Transverse colon (tissue), 4 donors: ENCODE measurements around the gene ATP13A5. TPM values are rescaled to one million over a fixed set of nuclear protein-coding genes. Genes with fewer than 3 reads are reported as not detected.

Experiments
- DNase-seq: peaks from one replicate; pipeline ENCODE4 v3.0.0-alpha.2; 2019
- H3K27ac ChIP-seq, 4 donors: fragments of 200-600 bp; sonication (generic); 2 replicates each; pipeline ENCODE4 v1.5.1; 2016 to 2018; ENCODE audit warnings: inconsistent platforms in 4 of 4
- H3K27me3 ChIP-seq: fragments of 200-600 bp; sonication (generic); 2 replicates; pipeline ENCODE4 v1.5.1; 2017; ENCODE audit warnings: inconsistent platforms
- H3K36me3 ChIP-seq, 4 donors: fragments of 200-600 bp; sonication (generic); 2 replicates each; pipeline ENCODE4 v1.5.1; 2017 to 2019; ENCODE audit warnings: inconsistent platforms in 4 of 4
- H3K4me1 ChIP-seq, 4 donors: fragments of 200-600 bp; sonication (generic); 2 replicates each; pipeline ENCODE4 v1.5.1; 2017 to 2020; ENCODE audit warnings: inconsistent platforms in 4 of 4
- H3K4me3 ChIP-seq, 4 donors: fragments of 200-600 bp; sonication (generic); 1 replicate in 1 of 4; 2 replicates in 3 of 4; pipeline versions ENCODE4 v1.5.1 to v1.6.1; 2017 to 2019; ENCODE audit warnings: inconsistent platforms in 4 of 4
- H3K9me3 ChIP-seq, 2 donors: fragments of 200-600 bp; sonication (generic); 2 replicates each; pipeline ENCODE4 v1.5.1; 2017 to 2019; ENCODE audit warnings: inconsistent platforms in 2 of 2
- CTCF ChIP-seq, 5 experiments: fragments of 200-600 bp in 3 of 5; fragments of 450-650 bp in 2 of 5; sonication (generic) in 3 of 5; IDR thresholded peaks; 1 replicate in 2 of 5; 2 replicates in 3 of 5; pipeline ENCODE4 v1.5.1; 2016 to 2017; ENCODE audit warnings: antibody characterized with exemption in 5 of 5, inconsistent platforms in 3 of 5, mild to moderate bottlenecking in 2 of 5, moderate library complexity in 1 of 5
- EP300 ChIP-seq: sonication (generic); formaldehyde crosslinking; IDR thresholded peaks from one replicate; pipeline ENCODE4 v1.6.1; 2017; ENCODE audit warnings: antibody characterized with exemption, low read depth
- POLR2A ChIP-seq: fragments of 450-650 bp; IDR thresholded peaks from one replicate; pipeline ENCODE4 v1.6.1; 2016; ENCODE audit warnings: antibody characterized with exemption, mild to moderate bottlenecking, moderate library complexity
- POLR2AphosphoS5 ChIP-seq, 3 donors: sonication (generic); formaldehyde crosslinking; IDR thresholded peaks; one replicate each; pipeline ENCODE4 v1.6.1; 2016; ENCODE audit warnings: antibody characterized with exemption in 3 of 3
- WGBS, 2 donors: methylation state at CpG; one replicate each; pipeline ENCODE4 v1.1.5; 2018; ENCODE audit warnings: low coverage in 1 of 2; 5-methylcytosine and 5-hydroxymethylcytosine counted together
- in situ Hi-C, 4 donors: fragments of 200-750 bp; cut with MboI; loops; one replicate each; pipeline versions ENCODE4 v1.15.0 to v1.15.1; 2017; ENCODE audit warnings: low sequenced_read_pairs in 3 of 4, low pct_ligation_motif_present in 1 of 4, low pct_unique_long_range_greater_than_20kb in 1 of 4
- intact Hi-C: fragments of 100-400 bp; cut with DNase I; formaldehyde crosslinking; loops from one replicate; pipeline ENCODE4 v1.15.1; 2023; ENCODE audit warnings: low total_unique reads
- total RNA-seq, 4 donors: library from RNA; depleted of rRNA; stranded (reverse); fragments of >200 nt; gene quantifications; one replicate each; pipeline ENCODE4 v1.1.0, GENCODE V29; 2016

ATP13A5 gene
- total RNA-seq, 4 donors from 2014 or later, result not detected

GRCh38 chr3:193342551-193342950 lies 36.0 kb downstream of the ATP13A5 start:
- Histone ChIP-seq H3K4me1 (no peaks in the 10 kb centered on the region), H3K27ac (no peak overlapping the region), H3K27me3 (no peaks in the 10 kb centered on the region), H3K9me3 (no peaks in the 10 kb centered on the region), H3K36me3 (no peaks in the 10 kb centered on the region), H3K4me3 (no peak overlapping the region)
- TF ChIP-seq POLR2A, result no peak
- TF ChIP-seq POLR2AphosphoS5 (IDR thresholded peaks at IDR 0.05), result no peak
- TF ChIP-seq EP300, result no peak
- no peak for TF ChIP-seq CTCF (IDR thresholded peaks at IDR 0.05)
- in situ Hi-C loops, result no loop called here
- no peak for DNase-seq
- 50% methylated on average over 2 of the region's 2 CpGs; no CpG with 5 or more reads in 1 of the 2 donors for WGBS, 2 donors
- intact Hi-C loops, result no loop called here

GRCh38 chr3:193335031-193335430 lies 43.5 kb downstream of the ATP13A5 start:
- DNase-seq, result no peak
- H3K9me3 ChIP-seq, result no peaks in the 10 kb centered on the region
- no peak overlapping the region for H3K27ac ChIP-seq
- intact Hi-C loops (no loop called here), in situ Hi-C loops (no loop called here)
- no peaks in the 10 kb centered on the region for H3K36me3 ChIP-seq
- H3K27me3 ChIP-seq, result no peaks in the 10 kb centered on the region
- H3K4me3 ChIP-seq, result no peak overlapping the region
- no peaks in the 10 kb centered on the region for H3K4me1 ChIP-seq
- TF ChIP-seq CTCF (IDR thresholded peaks at IDR 0.05) (no peak), POLR2AphosphoS5 (IDR thresholded peaks at IDR 0.05) (no peak), POLR2A (no peak), EP300 (no peak)
- WGBS, 2 donors, result 72% methylated on average over 1 of the region's 1 CpG; no CpG with 5 or more reads in 1 of the 2 donors

- H3K4me3 ChIP-seq, result no peak overlapping the region
- no peaks in the 10 kb centered on the region for H3K36me3 ChIP-seq
- TF ChIP-seq POLR2A (no peak), CTCF (IDR thresholded peaks at IDR 0.05) (no peak), EP300 (no peak), POLR2AphosphoS5 (IDR thresholded peaks at IDR 0.05) (no peak)
- in situ Hi-C loops (no loop called here), intact Hi-C loops (no loop called here)
- no peaks in the 10 kb centered on the region for H3K27me3 ChIP-seq
- 52 to 78% methylated on average over 1 of the region's 1 CpG for WGBS, 2 donors
- no peaks in the 10 kb centered on the region for H3K9me3 ChIP-seq
- H3K27ac ChIP-seq, result no peak overlapping the region
- no peak for DNase-seq
- no peaks in the 10 kb centered on the region for H3K4me1 ChIP-seq
Measured at GRCh38 chr3:193333229-193333628, 45.3 kb downstream of the ATP13A5 start.

GRCh38 chr3:193330555-193331204 lies 47.9 kb downstream of the ATP13A5 start:
- in situ Hi-C loops, result no loop called here
- WGBS, 2 donors, result 58 to 76% methylated on average over 2 to 3 of the region's 3 CpGs
- intact Hi-C loops, result no loop called here

More at GRCh38 chr3:193330555-193331204, 47.9 kb downstream of the ATP13A5 start:
- H3K27me3 ChIP-seq, result no peaks in the 10 kb centered on the region
- H3K9me3 ChIP-seq, result no peaks in the 10 kb centered on the region
- no peak overlapping the region for H3K4me3 ChIP-seq
- H3K36me3 ChIP-seq, result no peaks in the 10 kb centered on the region
- TF ChIP-seq EP300 (no peak), CTCF (IDR thresholded peaks at IDR 0.05) (no peak), POLR2AphosphoS5 (IDR thresholded peaks at IDR 0.05) (no peak), POLR2A (no peak)
- no peak for DNase-seq
- no peak overlapping the region for H3K27ac ChIP-seq
- H3K4me1 ChIP-seq, result no peaks in the 10 kb centered on the region
